Activated CD8-positive, alpha-beta memory T cell treated with anti-CD3 and anti-CD28 coated beads for 24 hours (primary cell): ENCODE results near the gene PDE4B.

ENCODE experiments used
- DNase-seq: peaks from one replicate; pipeline ENCODE4 v3.0.0-alpha.2; 2020

PDE4B gene

GRCh38 chr1:66270119-66270812, 477.6 kb downstream of the PDE4B start:
- no peak for DNase-seq

GRCh38 chr1:66271216-66271903, 478.7 kb downstream of the PDE4B start:
- no peak for DNase-seq

- DNase-seq, result no peak
Observed at GRCh38 chr1:66271904-66272254, 479.2 kb downstream of the PDE4B start.

- DNase-seq, result no peak
Observed at GRCh38 chr1:66273656-66274055, 481.0 kb downstream of the PDE4B start.

GRCh38 chr1:66274634-66275033, 481.9 kb downstream of the PDE4B start:
- no peak for DNase-seq

- DNase-seq, result no peak
Observed at GRCh38 chr1:66275083-66275482, 482.4 kb downstream of the PDE4B start.

- DNase-seq, result no peak
Observed at GRCh38 chr1:66275601-66276023, 482.9 kb downstream of the PDE4B start.

GRCh38 chr1:66276218-66276617, 483.5 kb downstream of the PDE4B start:
- DNase-seq, result no peak

GRCh38 chr1:66278260-66279021, 485.7 kb downstream of the PDE4B start:
- no peak for DNase-seq

- DNase-seq, result no peak
Observed at GRCh38 chr1:66281808-66282207, 489.1 kb downstream of the PDE4B start.

GRCh38 chr1:66282343-66282852, 489.7 kb downstream of the PDE4B start:
- DNase-seq, result no peak

- no peak for DNase-seq
Observed at GRCh38 chr1:66282891-66283621, 490.4 kb downstream of the PDE4B start.

GRCh38 chr1:66283622-66284041, 490.9 kb downstream of the PDE4B start:
- DNase-seq, result no peak

GRCh38 chr1:66284746-66285145, 492.1 kb downstream of the PDE4B start:
- DNase-seq, result no peak

- no peak for DNase-seq
Observed at GRCh38 chr1:66285618-66286270, 493.0 kb downstream of the PDE4B start.

GRCh38 chr1:66286307-66286706, 493.6 kb downstream of the PDE4B start:
- DNase-seq, result no peak

GRCh38 chr1:66288048-66288447, 495.4 kb downstream of the PDE4B start:
- no peak for DNase-seq

GRCh38 chr1:66290761-66291530, 498.3 kb downstream of the PDE4B start:
- no peak for DNase-seq

GRCh38 chr1:66291531-66291864, 498.8 kb downstream of the PDE4B start:
- DNase-seq, result no peak

- no peak for DNase-seq
Observed at GRCh38 chr1:66292305-66292704, 499.6 kb downstream of the PDE4B start.

GRCh38 chr1:66292944-66293343, 500.2 kb downstream of the PDE4B start:
- no peak for DNase-seq
